ENCODE data around the gene CABLES2. TPM values are rescaled to one million over a fixed set of nuclear protein-coding genes. Genes with fewer than 3 reads are reported as not detected.

CABLES2 gene
- polyA plus RNA-seq, 1 experiment: 4.8 TPM

DNA sequence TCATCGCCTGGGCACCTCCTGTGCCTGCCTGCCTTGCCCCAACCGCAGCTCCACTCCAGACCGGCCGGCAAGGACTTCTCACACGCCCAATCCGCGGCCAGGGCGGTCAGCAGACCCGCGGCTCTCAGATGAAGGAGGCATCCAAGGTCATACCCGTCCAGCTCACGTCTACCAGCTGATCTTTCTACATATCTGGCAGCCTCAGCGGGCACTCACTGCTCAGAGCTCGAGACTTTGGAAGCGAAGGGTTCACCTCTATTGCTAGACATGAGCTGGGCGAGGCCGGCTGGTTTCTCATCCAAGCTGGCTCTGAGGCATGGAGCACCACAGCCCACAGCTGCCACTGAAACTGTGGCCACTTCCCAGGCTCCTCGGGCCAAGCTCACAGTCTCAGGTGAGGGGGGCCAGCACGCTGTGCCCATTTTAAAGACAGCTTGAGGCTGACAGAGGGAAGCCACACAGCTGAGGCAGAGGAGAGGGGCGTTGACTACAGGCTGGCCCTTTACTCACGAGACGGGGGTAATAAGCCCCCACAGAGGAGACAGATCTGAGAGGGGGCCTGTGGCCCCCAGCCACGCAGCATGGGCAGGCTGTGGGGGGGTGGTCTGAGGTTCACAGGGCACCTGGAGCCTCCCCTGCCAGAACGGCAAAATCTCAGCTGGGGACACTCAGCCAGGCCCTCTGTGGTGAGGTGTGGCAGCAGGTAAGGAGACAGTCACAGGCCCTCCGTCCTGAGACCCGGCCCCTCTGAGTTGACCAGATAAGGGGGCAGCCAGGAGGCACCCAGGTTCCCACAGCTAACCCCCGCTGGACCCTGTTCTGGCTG is 42.0 kb downstream of the CABLES2 start:
- Histone ChIP-seq H3K27me3 (ENCODE audit: control insufficient read depth, insufficient read depth, low read length) (peaks cover 3% of the 10 kb centered on the region; the same call in 1 of the 2 replicates), H3K4me3 (ENCODE audit: low read depth, low read length) (no peak overlapping the region), H3K36me3 (ENCODE audit: control insufficient read depth, insufficient read depth, low read length) (no peaks in the 10 kb centered on the region)
- no peak for DNase-seq (ENCODE audit: low read depth)
- ChIA-PET POLR2A (no interaction called here), CTCF (interaction anchor here (0.9 to 5.8 kb wide), 5 partner anchors 10 to 63 kb away, joined by 4 to 55 read pairs (median 4); partner anchors contain the start of gene ADRM1)
- no peak for TF ChIP-seq CTCF (IDR thresholded peaks at IDR 0.05; ENCODE audit: insufficient read depth, low read depth, low read length)

DNA sequence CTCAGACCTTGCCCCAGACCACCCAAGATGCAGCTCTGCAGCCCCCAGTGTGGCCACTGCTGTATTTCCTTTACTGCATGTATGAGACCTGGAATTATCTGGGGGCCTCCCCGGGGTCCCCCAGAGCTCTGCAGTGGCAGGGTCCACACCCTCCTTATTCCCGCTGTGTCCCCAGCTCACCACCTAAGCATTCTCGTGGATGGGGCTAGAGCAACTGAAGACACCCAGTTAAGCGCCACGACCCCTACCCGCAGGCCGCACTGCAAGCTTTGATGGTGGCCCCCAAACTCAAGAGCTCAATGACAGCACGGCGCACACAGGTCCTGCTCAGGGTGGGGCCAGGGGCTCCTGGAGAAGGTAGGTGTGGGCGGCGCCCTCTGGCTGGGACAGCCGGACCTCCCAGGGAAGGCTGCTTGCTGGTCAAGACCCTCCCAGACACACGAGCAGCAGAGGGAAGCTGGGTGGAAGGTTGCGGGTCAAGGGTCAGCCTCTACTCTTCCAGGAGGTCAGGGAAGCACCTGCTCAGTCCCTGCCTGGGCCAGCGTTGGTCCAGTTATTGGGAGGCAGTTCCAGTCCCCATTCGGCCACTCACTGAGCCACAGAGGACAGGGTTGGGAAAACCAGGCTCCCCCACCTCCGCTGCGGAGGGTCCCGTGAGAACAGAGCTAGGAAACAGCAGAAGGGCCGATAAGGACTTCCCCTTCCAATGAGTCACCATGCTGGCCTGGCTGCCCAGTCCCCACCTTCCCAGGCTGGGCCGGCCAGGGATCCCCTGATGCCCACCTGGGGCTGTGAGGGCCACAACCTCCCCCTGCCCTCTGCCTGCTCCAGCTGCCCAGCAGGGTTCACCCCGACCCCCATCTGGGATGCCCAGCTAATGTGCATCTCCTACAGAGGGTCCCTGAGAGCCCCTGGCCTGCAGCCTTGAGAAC is 42.9 kb downstream of the CABLES2 start:
- CTCF ChIA-PET: interaction anchor here (0.9 to 2.1 kb wide), 4 partner anchors 9 to 62 kb away, joined by 4 to 12 read pairs (median 4); partner anchors contain the start of gene ADRM1
- H3K4me3 ChIP-seq (ENCODE audit: low read depth, low read length): no peak overlapping the region
- TF ChIP-seq CTCF (IDR thresholded peaks at IDR 0.05; ENCODE audit: insufficient read depth, low read depth, low read length): no peak
- peaks cover 3% of the 10 kb centered on the region; the same call in 1 of the 2 replicates for H3K27me3 ChIP-seq (ENCODE audit: control insufficient read depth, insufficient read depth, low read length)
- DNase-seq (ENCODE audit: low read depth): no peak
- H3K36me3 ChIP-seq (ENCODE audit: control insufficient read depth, insufficient read depth, low read length): no peaks in the 10 kb centered on the region
- POLR2A ChIA-PET: no interaction called here

GRCh38 chr20:62362991-62363919 is 43.8 kb downstream of the CABLES2 start:
- DNase-seq (ENCODE audit: low read depth): no peak
- Histone ChIP-seq H3K27me3 (ENCODE audit: control insufficient read depth, insufficient read depth, low read length) (peaks cover 3% of the 10 kb centered on the region; the same call in 1 of the 2 replicates), H3K36me3 (ENCODE audit: control insufficient read depth, insufficient read depth, low read length) (no peaks in the 10 kb centered on the region), H3K4me3 (ENCODE audit: low read depth, low read length) (no peak overlapping the region)
- no peak for TF ChIP-seq CTCF (IDR thresholded peaks at IDR 0.05; ENCODE audit: insufficient read depth, low read depth, low read length)
- ChIA-PET POLR2A (no interaction called here), CTCF (interaction anchor here (1.5 kb wide), 1 partner anchor 20 kb away, joined by 5 read pairs; no protein-coding TSS in a partner anchor)

DNA sequence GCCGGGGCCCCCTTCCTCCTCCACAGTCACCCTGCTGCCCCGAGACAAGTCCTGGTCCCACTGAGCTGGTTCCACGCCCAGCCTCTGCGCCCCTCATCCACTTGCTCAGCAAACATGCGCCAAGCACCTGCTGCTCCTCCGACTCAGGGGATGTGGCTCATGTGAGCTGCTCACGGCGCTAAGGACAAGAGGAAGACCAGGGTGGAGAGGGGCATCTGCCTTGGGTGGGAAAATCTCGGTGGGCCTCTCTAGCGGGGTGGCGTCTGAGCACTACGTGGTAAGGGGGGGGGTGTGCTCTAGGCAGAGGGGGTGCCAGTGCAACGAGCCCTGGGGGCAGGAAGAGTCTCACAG is 44.5 kb downstream of the CABLES2 start:
- H3K36me3 ChIP-seq (ENCODE audit: control insufficient read depth, insufficient read depth, low read length): no peaks in the 10 kb centered on the region
- POLR2A ChIA-PET: no interaction called here

More for the DNA sequence above, 44.5 kb downstream of the CABLES2 start:
- no peak for DNase-seq (ENCODE audit: low read depth)
- Histone ChIP-seq H3K27me3 (ENCODE audit: control insufficient read depth, insufficient read depth, low read length) (peaks cover 3% of the 10 kb centered on the region; the same call in 1 of the 2 replicates), H3K4me3 (ENCODE audit: low read depth, low read length) (no peak overlapping the region)
- CTCF ChIA-PET: no interaction called here
- TF ChIP-seq CTCF (IDR thresholded peaks at IDR 0.05; ENCODE audit: insufficient read depth, low read depth, low read length): no peak

All from BJ (cell line).